ENCODE measurements around the gene AIPL1. TPM values are rescaled to one million over a fixed set of nuclear protein-coding genes. Genes with fewer than 3 reads are reported as not detected.

The AIPL1 gene
- total and polyA plus RNA-seq, 2 experiments from 2014 or later: 0.17 to 0.24 TPM

- H3K36me3 ChIP-seq (ENCODE audit: insufficient read depth): no peaks in the 10 kb centered on the region
These were observed 28.9 kb upstream of the AIPL1 start for GRCh38 chr17:6463616-6464445.

More at GRCh38 chr17:6463616-6464445, 28.9 kb upstream of the AIPL1 start:
- peaks cover 10% of the 10 kb centered on the region for H3K27me3 Mint-ChIP-seq (ENCODE audit: insufficient read depth, low read depth, poor library complexity)
- Histone ChIP-seq H4K20me1 (replicated peaks; ENCODE audit: insufficient read depth) (no peaks in the 10 kb centered on the region), H3K27ac (ENCODE audit: low read depth) (no peak overlapping the region), H2AFZ (no peak overlapping the region), H3K4me3 (no peak overlapping the region), H3K4me2 (no peak overlapping the region), H3K4me1 (ENCODE audit: insufficient read depth) (peaks cover 16% of the 10 kb centered on the region), H3K79me2 (replicated peaks; ENCODE audit: insufficient read depth) (no peaks in the 10 kb centered on the region), H3K9me2 (ENCODE audit: insufficient read depth) (no peaks in the 10 kb centered on the region), H3F3A (replicated peaks; ENCODE audit: low read depth) (no peaks in the 10 kb centered on the region), H3K27me3 (ENCODE audit: insufficient read depth) (no peaks in the 10 kb centered on the region)
- DNase-seq (ENCODE audit: low spot score) (no peak), ATAC-seq (no peak)
- H3K4me1 Mint-ChIP-seq: peaks cover 23% of the 10 kb centered on the region
- no peak for TF ChIP-seq REST (IDR thresholded peaks at IDR 0.05; ENCODE audit: unreplicated experiment)
- no peak for TF ChIP-seq STAT1 (IDR thresholded peaks at IDR 0.05; ENCODE audit: unreplicated experiment)
- no peak for TF ChIP-seq ETS1 (IDR thresholded peaks at IDR 0.05)
- no peak for TF ChIP-seq ZNF462 (CRISPR knock-in tag; IDR thresholded peaks at IDR 0.05)
- TF ChIP-seq POLR2AphosphoS5 (IDR thresholded peaks at IDR 0.05; ENCODE audit: low read depth): no peak
- TF ChIP-seq JUNB (IDR thresholded peaks at IDR 0.05; ENCODE audit: unreplicated experiment): no peak
- TF ChIP-seq EZH2phosphoT487 (IDR thresholded peaks at IDR 0.05; ENCODE audit: unreplicated experiment): no peak
- no peak for TF ChIP-seq EZH2 (IDR thresholded peaks at IDR 0.05; ENCODE audit: low read depth, unreplicated experiment)
- TF ChIP-seq ZNF331 (CRISPR knock-in tag; IDR thresholded peaks at IDR 0.05; ENCODE audit: low read depth): no peak
- TF ChIP-seq NANOG (IDR thresholded peaks at IDR 0.05; ENCODE audit: borderline replicate concordance): no peak
- TF ChIP-seq CREB1 (CRISPR knock-in tag; IDR thresholded peaks at IDR 0.05; ENCODE audit: low read depth): no peak
- TF ChIP-seq ZNF114 (CRISPR knock-in tag; IDR thresholded peaks at IDR 0.05): no peak
- no peak for TF ChIP-seq CTCF (conservative IDR thresholded peaks at IDR 0.05; ENCODE audit: low read depth in 2 of 2)
- no peak overlapping the region for H3K27ac Mint-ChIP-seq
- no peak overlapping the region for H3K4me3 Mint-ChIP-seq
- H3K9me3 Mint-ChIP-seq: no peaks in the 10 kb centered on the region; the same call in 1 of the 3 replicates
- H3K36me3 Mint-ChIP-seq (ENCODE audit: low read depth): no peaks in the 10 kb centered on the region
